Stimulated activated naive CD8-positive, alpha-beta T cell treated with anti-CD3 and anti-CD28 coated beads, Interleukin-15, Interleukin-2, amounts not matched to agents 100 ng/mL and 50 ng/mL, for 24 hours (primary cell): Measurements from ENCODE around the gene DLX3.
A peak's percentile ranks its signal among the peaks of the same experiment; 100 is the strongest.

ENCODE experiments used
- H3K27ac Mint-ChIP-seq: one replicate; pipeline ENCODE4 v1.8.0; 2021; ENCODE audit warnings: mild to moderate bottlenecking, mixed read lengths
- H3K27me3 Mint-ChIP-seq: one replicate; pipeline ENCODE4 v1.8.0; 2021; ENCODE audit warnings: mixed read lengths
- H3K36me3 Mint-ChIP-seq: one replicate; pipeline ENCODE4 v1.8.0; 2021; ENCODE audit warnings: low read depth, mixed read lengths
- H3K4me1 Mint-ChIP-seq: one replicate; pipeline ENCODE4 v1.8.0; 2021; ENCODE audit warnings: low read depth, mixed read lengths
- H3K4me3 Mint-ChIP-seq: one replicate; pipeline ENCODE4 v1.8.0; 2021; ENCODE audit warnings: mild to moderate bottlenecking, mixed read lengths
- H3K9me3 Mint-ChIP-seq: one replicate; pipeline ENCODE4 v1.8.0; 2021; ENCODE audit warnings: mixed read lengths

The DLX3 gene

GRCh38 chr17:49951362-49952082 lies 43.5 kb downstream of the DLX3 start:
- Mint-ChIP-seq H3K4me1 (no peaks in the 10 kb centered on the region), H3K27ac (no peak overlapping the region), H3K27me3 (peaks cover 46% of the 10 kb centered on the region), H3K36me3 (no peaks in the 10 kb centered on the region), H3K9me3 (no peaks in the 10 kb centered on the region), H3K4me3 (no peak overlapping the region)

GRCh38 chr17:49949634-49950033 lies 45.4 kb downstream of the DLX3 start:
- H3K36me3 Mint-ChIP-seq: no peaks in the 10 kb centered on the region
- peak overlapping the region; percentile 47 for H3K27ac Mint-ChIP-seq
- H3K4me1 Mint-ChIP-seq: no peaks in the 10 kb centered on the region

DNA sequence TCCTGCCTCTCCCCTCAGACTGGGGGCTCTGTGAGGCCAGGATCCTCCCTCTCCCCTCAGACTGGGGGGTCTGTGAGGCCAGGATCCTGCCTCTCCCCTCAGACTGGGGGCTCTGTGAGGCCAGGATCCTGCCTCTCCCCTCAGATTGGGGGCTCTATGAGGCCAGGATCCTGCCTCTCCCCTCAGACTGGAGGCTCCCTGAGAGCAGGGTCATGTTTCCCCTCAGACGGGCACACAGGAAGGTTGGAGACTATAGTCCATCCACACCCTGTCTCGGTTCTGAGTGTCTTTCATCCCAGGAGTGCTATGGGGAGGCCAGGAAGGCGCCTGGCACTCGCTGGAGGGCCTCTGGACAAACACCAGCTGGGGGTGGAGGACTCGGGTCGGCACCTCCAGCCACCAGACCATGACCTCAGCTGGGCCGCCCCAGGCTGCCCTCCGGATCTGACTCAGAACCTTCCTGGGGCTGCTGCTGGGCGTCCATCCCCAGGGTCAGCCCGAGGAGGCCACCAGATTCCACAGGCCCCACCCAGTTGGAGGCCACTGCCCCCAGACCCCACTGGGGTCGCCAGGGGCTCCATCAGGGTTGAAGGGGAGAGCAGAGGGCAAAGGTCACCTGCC lies 48.0 kb downstream of the DLX3 start:
- Mint-ChIP-seq H3K4me3 (no peak overlapping the region), H3K4me1 (no peaks in the 10 kb centered on the region), H3K9me3 (no peaks in the 10 kb centered on the region), H3K27me3 (peaks cover 43% of the 10 kb centered on the region), H3K27ac (no peak overlapping the region), H3K36me3 (no peaks in the 10 kb centered on the region)

More at GRCh38 chr17:49949634-49950033, 45.4 kb downstream of the DLX3 start:
- no peaks in the 10 kb centered on the region for H3K9me3 Mint-ChIP-seq
- no peak overlapping the region for H3K4me3 Mint-ChIP-seq
- H3K27me3 Mint-ChIP-seq: peaks cover 50% of the 10 kb centered on the region

DNA sequence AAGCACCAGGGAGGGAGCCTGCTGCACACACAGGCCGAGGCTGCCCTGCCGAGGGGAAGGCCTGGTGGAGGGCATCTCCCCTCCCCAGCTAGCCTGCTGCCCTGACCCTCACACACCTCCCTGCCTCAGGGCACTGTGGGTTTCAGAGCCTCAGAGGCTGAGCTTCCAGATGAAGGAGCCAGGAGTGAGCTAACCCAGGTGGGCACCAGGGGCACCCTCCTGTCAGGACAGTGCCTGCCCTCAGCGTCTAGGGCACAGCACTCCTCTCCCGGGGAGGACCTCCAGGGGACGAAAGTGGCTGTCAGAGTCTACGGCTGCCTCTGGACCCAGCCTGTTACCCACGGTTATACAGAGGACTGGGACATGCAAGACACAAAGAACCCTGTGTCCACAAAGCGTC lies 48.8 kb downstream of the DLX3 start:
- Mint-ChIP-seq H3K9me3 (no peaks in the 10 kb centered on the region), H3K27ac (no peak overlapping the region), H3K4me1 (no peaks in the 10 kb centered on the region), H3K27me3 (peaks cover 38% of the 10 kb centered on the region), H3K4me3 (no peak overlapping the region), H3K36me3 (no peaks in the 10 kb centered on the region)

DNA sequence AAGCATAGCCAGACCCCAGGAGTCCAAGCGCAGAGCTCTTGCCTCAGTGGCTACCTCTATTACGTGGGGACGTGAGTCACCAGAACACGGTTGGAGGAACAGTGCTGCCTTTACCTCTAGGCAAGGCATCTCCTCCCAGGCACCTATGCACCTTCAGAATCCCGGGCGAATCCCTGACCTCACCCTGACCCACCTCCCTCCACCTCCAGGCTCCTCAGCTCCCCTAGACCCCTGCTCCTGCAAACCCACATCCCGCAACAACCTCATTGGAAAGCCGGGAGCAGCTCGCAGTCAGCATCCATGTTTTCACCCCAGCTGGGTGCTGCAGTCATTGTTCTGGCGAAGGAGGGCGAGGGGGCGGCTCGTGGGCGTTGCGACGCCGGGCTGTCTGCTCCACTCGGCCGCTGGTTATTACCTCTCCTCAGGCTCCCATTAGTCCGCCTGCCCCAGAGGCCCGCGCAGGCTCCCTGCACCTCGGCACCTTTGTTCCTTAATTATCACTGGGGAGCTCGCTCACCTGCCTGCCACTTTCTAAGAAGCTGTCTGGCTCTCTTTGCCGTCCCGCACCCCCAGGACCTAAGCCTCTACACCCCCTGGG lies 50.7 kb downstream of the DLX3 start:
- Mint-ChIP-seq H3K4me3 (no peak overlapping the region), H3K27me3 (peaks cover 26% of the 10 kb centered on the region), H3K9me3 (no peaks in the 10 kb centered on the region), H3K36me3 (no peaks in the 10 kb centered on the region), H3K27ac (no peak overlapping the region), H3K4me1 (no peaks in the 10 kb centered on the region)

DNA sequence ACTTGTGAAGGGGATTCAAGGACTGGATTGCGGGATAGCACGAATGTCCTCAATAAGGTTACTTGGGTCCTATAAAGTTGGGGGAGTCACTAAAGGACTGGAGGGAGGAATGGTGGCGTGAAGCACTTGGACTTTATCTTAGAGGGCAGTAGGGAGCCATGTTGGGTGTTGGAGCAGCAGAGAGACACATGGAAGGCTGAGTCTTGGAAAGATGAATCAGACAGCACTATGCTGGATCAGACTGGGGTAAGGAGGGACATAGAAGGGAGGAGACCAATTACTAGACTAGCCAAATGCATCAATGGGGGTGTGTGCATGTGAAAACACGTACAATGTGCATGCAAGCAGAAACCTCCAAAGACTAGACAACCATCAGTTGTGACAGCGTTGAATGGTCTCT lies 52.1 kb downstream of the DLX3 start:
- Mint-ChIP-seq H3K4me3 (no peak overlapping the region), H3K27me3 (peaks cover 22% of the 10 kb centered on the region), H3K27ac (no peak overlapping the region), H3K9me3 (no peaks in the 10 kb centered on the region), H3K4me1 (no peaks in the 10 kb centered on the region), H3K36me3 (no peaks in the 10 kb centered on the region)

GRCh38 chr17:49941427-49941826 lies 53.6 kb downstream of the DLX3 start:
- H3K4me1 Mint-ChIP-seq: no peaks in the 10 kb centered on the region
- H3K36me3 Mint-ChIP-seq: no peaks in the 10 kb centered on the region
- H3K27me3 Mint-ChIP-seq: peaks cover 26% of the 10 kb centered on the region
- no peaks in the 10 kb centered on the region for H3K9me3 Mint-ChIP-seq
- H3K4me3 Mint-ChIP-seq: no peak overlapping the region
- no peak overlapping the region for H3K27ac Mint-ChIP-seq
